Diencephalon (tissue), 1 donor: ENCODE data around the gene ZNF17. TPM values are rescaled to one million over a fixed set of nuclear protein-coding genes. Genes with fewer than 3 reads are reported as not detected.

Experiments
- small RNA-seq: library from RNA; depleted of rRNA; stranded (forward); fragments of <200 nt; gene quantifications from one replicate; pipeline ENCODE3, GENCODE V24; 2014
- total RNA-seq: library from RNA; depleted of rRNA; stranded (reverse); fragments of >200 nt; gene quantifications from one replicate; pipeline ENCODE4 v1.2.3, GENCODE V29; 2014

Gene ZNF17
- 30.7 TPM for total RNA-seq

DNA sequence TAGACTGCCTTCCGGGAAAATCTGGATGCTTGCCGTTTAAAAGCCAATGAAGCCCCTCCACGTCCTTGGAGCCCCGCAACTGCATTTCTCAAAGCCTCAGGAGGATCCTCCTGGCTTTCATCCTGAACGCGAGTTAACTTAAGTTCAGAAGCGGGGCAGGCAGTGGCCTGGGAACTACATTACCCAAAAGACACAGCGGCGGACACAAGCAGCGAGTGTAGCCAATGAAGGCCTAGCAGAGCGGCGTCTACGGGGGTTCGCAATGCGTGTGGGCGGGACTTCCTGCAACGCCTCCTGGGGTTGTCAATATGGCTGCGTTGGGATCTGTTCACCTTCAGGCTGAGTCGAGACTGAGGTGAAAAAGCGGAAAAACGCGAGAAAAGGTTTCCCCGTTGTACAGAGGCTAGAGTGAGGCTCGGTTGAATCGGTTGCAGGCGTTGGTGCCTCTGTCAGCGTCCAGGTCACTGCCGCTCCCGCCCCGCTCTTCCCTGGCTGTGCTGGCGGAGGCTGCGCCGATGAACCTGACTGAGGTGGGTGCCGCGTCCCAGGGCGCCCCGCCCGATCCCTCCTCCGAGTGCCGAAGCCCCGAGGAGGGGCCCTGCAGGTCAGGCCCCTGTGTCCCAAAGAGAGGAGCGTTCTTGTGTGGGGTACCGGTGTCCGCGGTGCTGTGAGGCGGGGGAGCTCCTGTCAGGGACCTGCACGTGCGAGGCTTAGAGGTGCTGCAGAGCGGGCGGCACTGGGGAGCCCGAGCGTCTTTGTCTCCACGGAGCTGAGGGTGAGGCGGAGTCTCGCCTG is at the start of gene ZNF17:
ZNF17 (plus strand) TSS at position 285 of the 795 bp plus-strand sequence. CDS start 2,455 bp downstream, outside the sequence.

DNA sequence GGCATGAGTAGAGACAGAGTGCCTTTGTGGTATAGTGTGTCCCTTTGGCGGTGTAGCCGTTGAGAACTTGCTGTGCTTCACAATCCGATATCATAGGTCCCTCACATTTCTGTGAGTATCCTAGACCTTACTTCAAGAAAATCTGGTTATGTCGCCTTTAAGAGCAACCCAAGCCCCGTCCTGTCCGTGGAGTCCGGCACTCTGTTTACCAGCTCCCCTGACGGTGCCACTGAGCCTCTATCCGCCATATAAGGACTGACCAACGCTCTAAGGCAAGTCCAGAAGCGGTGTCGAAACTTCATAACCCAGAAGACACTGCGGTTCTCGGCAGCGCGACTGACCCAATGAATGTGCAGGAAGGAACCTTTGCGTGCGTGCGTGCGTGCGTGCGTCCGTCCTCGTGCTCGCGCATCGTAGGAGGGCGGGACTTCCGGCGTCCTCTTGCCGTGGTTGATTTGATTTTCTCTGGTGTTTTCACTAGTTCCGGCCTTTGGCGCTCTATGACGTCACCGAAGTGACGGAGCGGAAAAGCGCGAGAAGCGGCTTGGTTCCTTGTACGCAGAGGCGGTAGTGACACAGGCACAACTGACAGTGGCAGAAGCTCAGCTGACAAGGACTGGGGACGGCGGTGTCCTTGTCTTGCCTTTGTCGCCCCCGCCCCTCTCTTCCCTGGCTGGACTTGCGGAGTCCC is 47.8 kb upstream of the ZNF17 start, which contains the start of the genes TRAPPC2B and ZNF547:
TRAPPC2B (plus strand) TSS at position 555 of the 691 bp plus-strand sequence. CDS start 1,283 bp downstream, outside the sequence.
ZNF547 (plus strand) TSS at position 555 of the 691 bp plus-strand sequence. CDS start 5,005 bp downstream, outside the sequence.

DNA sequence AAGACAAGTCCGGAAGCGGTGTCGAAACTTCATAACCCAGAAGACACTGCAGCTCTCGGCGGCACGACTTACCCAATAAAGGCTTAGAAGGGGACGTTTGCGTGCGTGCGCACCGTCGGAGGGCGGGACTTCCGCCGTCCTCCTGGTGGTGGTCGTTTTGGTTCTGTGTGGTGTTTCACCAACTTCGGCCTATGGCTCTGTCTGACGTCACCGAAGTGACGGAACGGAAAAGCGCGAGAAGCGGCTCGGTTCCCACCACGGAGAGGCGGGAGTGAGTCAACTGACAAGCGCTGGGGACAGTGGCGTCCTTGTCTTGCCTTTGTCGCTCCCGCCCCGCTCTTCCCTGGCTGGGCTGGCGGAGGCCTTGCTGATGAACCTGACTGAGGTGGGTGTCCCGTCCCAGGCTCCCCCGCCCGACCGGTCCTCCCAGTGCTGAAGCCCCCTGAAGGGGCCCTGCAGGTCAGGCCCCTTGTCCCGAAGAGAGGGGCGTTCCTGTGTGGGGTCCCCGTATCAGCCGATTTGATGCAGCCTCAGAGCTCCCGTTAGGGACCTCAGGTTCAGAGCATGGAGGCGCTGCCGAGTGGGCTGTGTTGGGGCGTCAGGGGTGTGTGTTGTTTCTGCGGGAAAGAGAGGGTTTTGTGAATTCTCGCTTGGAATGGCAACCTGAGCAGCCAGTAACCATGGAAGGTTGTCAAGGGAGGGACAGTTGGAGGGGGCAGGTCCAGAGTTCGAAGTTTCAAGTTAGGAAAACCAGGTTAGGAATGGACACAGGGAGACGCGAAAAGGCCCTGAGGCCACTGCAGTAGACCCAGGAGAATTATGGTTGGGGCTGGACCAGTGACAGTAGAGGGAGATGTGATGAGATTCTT is 21.0 kb upstream of the ZNF17 start, which contains the start of gene ZNF548:
ZNF548 (plus strand) TSS at position 125 of the 869 bp plus-strand sequence; CDS start at position 371, 246 bp downstream.

GRCh38 chr19:57435062-57435978 is 24.4 kb downstream of the ZNF17 start, which contains the start of gene ZNF749:
Gene ZNF749, plus strand, starts transcription at chr19:57435325. Its CDS starts 254 bp downstream, at chr19:57435579.

Small RNA genes within 50 kb of the gene (small RNA-seq; reads per million reads assigned to genes)
- not detected for gene VN1R107P

Other genes starting within 250 kb of the ZNF17 start
- gene DUXA, start 243.7 kb upstream of the ZNF17 start, total RNA-seq = not detected
- gene ZNF264, start 219.7 kb upstream of the ZNF17 start, total RNA-seq = 30.4 TPM
- 0.69 TPM for gene AURKC, start 180.1 kb upstream of the ZNF17 start, total RNA-seq
- gene ZNF805, start 170.5 kb upstream of the ZNF17 start, total RNA-seq = 30.2 TPM
- 128 TPM for gene ZNF460, start 130.7 kb upstream of the ZNF17 start, total RNA-seq
- gene ZNF543, start 90.7 kb upstream of the ZNF17 start, total RNA-seq = 26.5 TPM
- 19.8 TPM for gene ZNF304, start 59.9 kb upstream of the ZNF17 start, total RNA-seq
- 20.5 TPM for gene TRAPPC2B, start 47.6 kb upstream of the ZNF17 start, total RNA-seq
- gene ZNF547, start 47.6 kb upstream of the ZNF17 start, total RNA-seq = 7.8 TPM
- 35.1 TPM for gene ZNF548, start 21.3 kb upstream of the ZNF17 start, total RNA-seq
- gene ZNF749, start 24.2 kb downstream of the ZNF17 start, total RNA-seq = 33.9 TPM
- 5.5 TPM for gene VN1R1, start 46.0 kb downstream of the ZNF17 start, total RNA-seq
- 66.7 TPM for gene ZNF772, start 66.4 kb downstream of the ZNF17 start, total RNA-seq
- gene ZNF419, start 76.6 kb downstream of the ZNF17 start, total RNA-seq = 21.7 TPM
- 18.7 TPM for gene ZNF773, start 88.8 kb downstream of the ZNF17 start, total RNA-seq
- 19.6 TPM for gene ZNF549, start 116.2 kb downstream of the ZNF17 start, total RNA-seq
- 13.4 TPM for gene ZNF550, start 148.7 kb downstream of the ZNF17 start, total RNA-seq
- 14.1 TPM for gene ZNF416, start 167.8 kb downstream of the ZNF17 start, total RNA-seq
- 24.2 TPM for gene ZIK1, start 173.0 kb downstream of the ZNF17 start, total RNA-seq
- 5.3 TPM for gene ZNF530, start 188.7 kb downstream of the ZNF17 start, total RNA-seq
- 39.7 TPM for gene ZNF134, start 203.1 kb downstream of the ZNF17 start, total RNA-seq
- gene ZNF211, start 222.0 kb downstream of the ZNF17 start, total RNA-seq = 30.7 TPM